PFSK-1 (cell line): ENCODE measurements around the gene GRWD1.

Source experiments
- FOXP2 ChIP-seq: optimal IDR thresholded peaks from 2 replicates; pipeline ENCODE3; 2011; ENCODE audit warnings: borderline replicate concordance, control low read depth, inconsistent platforms; ENCODE audit not compliant: insufficient read depth; ENCODE audit errors: extremely low read length, extremely low read depth
- POLR2AphosphoS5 ChIP-seq: IDR thresholded peaks from 2 replicates; pipeline ENCODE4 v1.6.1; 2012; ENCODE audit warnings: low read depth, mild to moderate bottlenecking, control low read depth, low read length, moderate library complexity
- REST ChIP-seq, 2 experiments: IDR thresholded peaks; 2 replicates each; pipeline versions ENCODE4 v1.6.1 to v1.8.0; 2011 to 2012; ENCODE audit warnings: low read depth in 2 of 2, low read length in 2 of 2, control low read depth in 1 of 2, inconsistent platforms in 1 of 2, mild to moderate bottlenecking in 1 of 2, moderate library complexity in 1 of 2; ENCODE audit not compliant: insufficient read depth in 1 of 2
- SIN3A ChIP-seq: IDR thresholded peaks from 2 replicates; pipeline ENCODE4 v1.6.1; 2012; ENCODE audit warnings: mild to moderate bottlenecking, low read length, moderate library complexity, borderline replicate concordance; ENCODE audit not compliant: insufficient read depth
- TAF1 ChIP-seq: IDR thresholded peaks from 2 replicates; pipeline ENCODE4 v1.6.1; 2012; ENCODE audit warnings: low read length, control low read depth, borderline replicate concordance; ENCODE audit not compliant: insufficient read depth

GRCh38 chr19:48461982-48462655, 16.3 kb downstream of the GRWD1 start:
- no peak; the same call in 1 of the 2 replicates for TF ChIP-seq POLR2AphosphoS5
- TF ChIP-seq REST (IDR thresholded peaks at IDR 0.05; ENCODE audit: insufficient read depth in 1 of 2, low read depth in 2 of 2, low read length in 2 of 2), result no peak
- no peak for TF ChIP-seq SIN3A
- TF ChIP-seq TAF1, result no peak
- TF ChIP-seq FOXP2, result peak; percentile 28
